PFSK-1 (cell line): Measurements from ENCODE around the gene PITPNM3.

ENCODE experiments used
- FOXP2 ChIP-seq: optimal IDR thresholded peaks from 2 replicates; pipeline ENCODE3; 2011; ENCODE audit warnings: borderline replicate concordance, control low read depth, inconsistent platforms; ENCODE audit not compliant: insufficient read depth; ENCODE audit errors: extremely low read length, extremely low read depth
- POLR2AphosphoS5 ChIP-seq: IDR thresholded peaks from 2 replicates; pipeline ENCODE4 v1.6.1; 2012; ENCODE audit warnings: low read depth, mild to moderate bottlenecking, control low read depth, low read length, moderate library complexity
- SIN3A ChIP-seq: IDR thresholded peaks from 2 replicates; pipeline ENCODE4 v1.6.1; 2012; ENCODE audit warnings: mild to moderate bottlenecking, low read length, moderate library complexity, borderline replicate concordance; ENCODE audit not compliant: insufficient read depth
- TAF1 ChIP-seq: IDR thresholded peaks from 2 replicates; pipeline ENCODE4 v1.6.1; 2012; ENCODE audit warnings: low read length, control low read depth, borderline replicate concordance; ENCODE audit not compliant: insufficient read depth
- TF ChIP-seq, protein P1 (sequence below), 2 experiments: IDR thresholded peaks; 2 replicates each; pipeline versions ENCODE4 v1.6.1 to v1.8.0; 2011 to 2012; ENCODE audit warnings: low read depth in 2 of 2, low read length in 2 of 2, control low read depth in 1 of 2, inconsistent platforms in 1 of 2, mild to moderate bottlenecking in 1 of 2, moderate library complexity in 1 of 2; ENCODE audit not compliant: insufficient read depth in 1 of 2

DNA sequence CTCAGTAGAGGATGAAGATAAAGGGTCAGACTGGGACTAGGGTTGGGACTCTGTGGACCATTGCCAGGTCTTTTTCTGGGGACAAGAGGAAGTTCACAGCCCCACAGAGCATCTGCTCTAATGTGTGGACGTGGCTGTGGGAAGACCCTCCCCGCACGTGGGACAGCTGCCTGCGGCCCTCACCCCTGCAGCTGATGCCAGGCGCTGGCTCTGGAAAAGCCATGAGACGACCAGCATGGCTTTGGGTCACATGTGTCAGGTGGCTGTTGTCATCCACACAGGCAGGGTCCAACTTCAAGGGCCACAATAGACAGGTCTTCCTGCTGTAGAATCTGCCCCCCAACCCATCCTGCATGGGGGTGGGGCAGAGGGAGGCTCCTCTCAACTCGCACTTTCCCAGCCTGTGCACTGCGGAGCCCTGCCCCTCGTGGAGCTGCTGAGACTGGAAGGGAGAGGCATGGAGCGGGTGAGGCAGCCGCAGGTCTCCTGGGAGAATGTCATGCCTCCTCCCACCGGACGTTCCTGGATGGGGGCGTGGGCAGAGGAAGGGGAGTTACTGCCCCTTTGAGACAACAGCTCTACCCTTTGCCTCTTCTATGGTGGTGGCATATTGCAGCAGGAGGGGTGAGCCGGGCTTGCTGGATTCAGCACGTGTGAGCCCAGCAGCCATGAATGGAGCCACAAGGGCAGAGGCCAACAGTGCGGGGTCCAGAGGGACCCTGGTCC is 58.7 kb downstream of the PITPNM3 start:
- TF ChIP-seq POLR2AphosphoS5 (no peak), TAF1 (no peak), SIN3A (no peak), FOXP2 (no peak)
- TF ChIP-seq, protein P1, sequence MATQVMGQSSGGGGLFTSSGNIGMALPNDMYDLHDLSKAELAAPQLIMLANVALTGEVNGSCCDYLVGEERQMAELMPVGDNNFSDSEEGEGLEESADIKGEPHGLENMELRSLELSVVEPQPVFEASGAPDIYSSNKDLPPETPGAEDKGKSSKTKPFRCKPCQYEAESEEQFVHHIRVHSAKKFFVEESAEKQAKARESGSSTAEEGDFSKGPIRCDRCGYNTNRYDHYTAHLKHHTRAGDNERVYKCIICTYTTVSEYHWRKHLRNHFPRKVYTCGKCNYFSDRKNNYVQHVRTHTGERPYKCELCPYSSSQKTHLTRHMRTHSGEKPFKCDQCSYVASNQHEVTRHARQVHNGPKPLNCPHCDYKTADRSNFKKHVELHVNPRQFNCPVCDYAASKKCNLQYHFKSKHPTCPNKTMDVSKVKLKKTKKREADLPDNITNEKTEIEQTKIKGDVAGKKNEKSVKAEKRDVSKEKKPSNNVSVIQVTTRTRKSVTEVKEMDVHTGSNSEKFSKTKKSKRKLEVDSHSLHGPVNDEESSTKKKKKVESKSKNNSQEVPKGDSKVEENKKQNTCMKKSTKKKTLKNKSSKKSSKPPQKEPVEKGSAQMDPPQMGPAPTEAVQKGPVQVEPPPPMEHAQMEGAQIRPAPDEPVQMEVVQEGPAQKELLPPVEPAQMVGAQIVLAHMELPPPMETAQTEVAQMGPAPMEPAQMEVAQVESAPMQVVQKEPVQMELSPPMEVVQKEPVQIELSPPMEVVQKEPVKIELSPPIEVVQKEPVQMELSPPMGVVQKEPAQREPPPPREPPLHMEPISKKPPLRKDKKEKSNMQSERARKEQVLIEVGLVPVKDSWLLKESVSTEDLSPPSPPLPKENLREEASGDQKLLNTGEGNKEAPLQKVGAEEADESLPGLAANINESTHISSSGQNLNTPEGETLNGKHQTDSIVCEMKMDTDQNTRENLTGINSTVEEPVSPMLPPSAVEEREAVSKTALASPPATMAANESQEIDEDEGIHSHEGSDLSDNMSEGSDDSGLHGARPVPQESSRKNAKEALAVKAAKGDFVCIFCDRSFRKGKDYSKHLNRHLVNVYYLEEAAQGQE (IDR thresholded peaks at IDR 0.05; ENCODE audit: insufficient read depth in 1 of 2, low read depth in 2 of 2, low read length in 2 of 2) = no peak
